OCI-LY3 (cell line): Measurements from ENCODE around the gene KCNG4.

Source experiments
- H2AFZ ChIP-seq: fragments of 200-600, 300-600 bp; shearing (Covaris generic); 2 replicates; pipeline ENCODE4 v1.6.0; 2014; ENCODE audit warnings: antibody characterized with exemption, low read depth, low read length
- H3K27ac ChIP-seq: fragments of 200-600, 300-600 bp; sonication (generic); 2 replicates; pipeline ENCODE4 v1.5.1; 2014; ENCODE audit warnings: mild to moderate bottlenecking, low read length, moderate library complexity, mixed read lengths
- H3K27me3 ChIP-seq: fragments of 200-600, 300-600 bp; sonication (generic); 2 replicates; pipeline ENCODE4 v1.6.1; 2014; ENCODE audit warnings: low read depth, low read length, mixed read lengths
- H3K36me3 ChIP-seq: fragments of 200-600, 300-600 bp; sonication (generic); replicated peaks from 2 replicates; pipeline ENCODE3; 2014; ENCODE audit warnings: low read depth, low read length, mixed read lengths
- H3K4me1 ChIP-seq: fragments of 300-600, 200-600 bp; sonication (generic); 2 replicates; pipeline ENCODE4 v1.6.1; 2014; ENCODE audit warnings: low read length, mixed read lengths
- H3K4me2 ChIP-seq: fragments of 200-600, 300-600 bp; sonication (generic); 2 replicates; pipeline ENCODE4 v1.6.1; 2014; ENCODE audit warnings: low read length, mixed read lengths
- H3K4me3 ChIP-seq: fragments of 300-600, 200-600 bp; sonication (generic); 2 replicates; pipeline ENCODE4 v1.5.1; 2014; ENCODE audit warnings: antibody characterized with exemption, mild to moderate bottlenecking, low read length, moderate library complexity
- H3K79me2 ChIP-seq: fragments of 300-600, 200-600 bp; shearing (Covaris generic); 2 replicates; pipeline ENCODE4 v1.6.1; 2014; ENCODE audit warnings: mild to moderate bottlenecking, low read length, mixed read lengths
- H3K9ac ChIP-seq: fragments of 300-600, 200-600 bp; shearing (Covaris generic); 2 replicates; pipeline ENCODE4 v1.6.0; 2014; ENCODE audit warnings: mild to moderate bottlenecking, low read length, moderate library complexity
- H3K9me3 ChIP-seq: fragments of 200-600, 300-600 bp; shearing (Covaris generic); 2 replicates; pipeline ENCODE4 v1.6.1; 2014; ENCODE audit warnings: low read length, mixed read lengths; ENCODE audit not compliant: insufficient read depth
- H4K20me1 ChIP-seq: fragments of 200-600, 300-600 bp; sonication (generic); 2 replicates; pipeline ENCODE4 v1.6.1; 2016; ENCODE audit warnings: low read length, mixed read lengths; ENCODE audit not compliant: insufficient read depth
- EZH2phosphoT487 ChIP-seq: fragments of 200-600 bp; shearing (Covaris generic); IDR thresholded peaks from 2 replicates; pipeline ENCODE4 v1.6.1; 2018; ENCODE audit warnings: antibody characterized with exemption, mixed run types, low read depth
- TF ChIP-seq, protein P1 (sequence below): fragments of 200-600, 300-600 bp; sonication (generic); IDR thresholded peaks from 2 replicates; pipeline ENCODE4 v1.5.1; 2014; ENCODE audit warnings: antibody characterized with exemption, low read length, low read depth

The KCNG4 gene

DNA sequence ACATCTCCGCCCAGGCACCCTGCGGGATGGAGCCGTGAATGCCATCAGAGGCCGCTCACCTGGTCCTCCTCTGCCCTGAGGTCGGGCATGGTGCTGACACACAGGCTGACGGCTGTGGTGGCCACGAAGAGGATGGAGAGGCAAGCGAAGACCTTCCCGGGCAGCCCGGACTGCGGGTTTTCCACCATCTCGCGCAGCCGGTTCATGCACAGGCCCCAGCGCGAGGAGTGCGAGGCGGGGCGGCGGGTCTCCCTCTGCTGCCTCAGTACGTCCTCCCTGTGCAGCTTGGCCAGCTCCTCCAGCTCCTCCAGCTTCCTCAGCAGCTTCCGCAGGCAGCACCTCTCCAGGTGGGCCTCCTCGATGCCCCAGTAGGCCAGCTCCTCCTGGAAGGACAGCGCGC is 3.1 kb downstream of the KCNG4 start:
- Histone ChIP-seq H3K4me2 (no peak overlapping the region), H3K4me3 (no peak overlapping the region), H3K27me3 (peaks cover 29% of the 10 kb centered on the region), H3K79me2 (no peaks in the 10 kb centered on the region), H2AFZ (no peak overlapping the region), H3K4me1 (no peaks in the 10 kb centered on the region), H4K20me1 (no peaks in the 10 kb centered on the region), H3K36me3 (no peaks in the 10 kb centered on the region), H3K9ac (no peak overlapping the region), H3K9me3 (no peaks in the 10 kb centered on the region), H3K27ac (no peak overlapping the region)
- TF ChIP-seq, protein P1, sequence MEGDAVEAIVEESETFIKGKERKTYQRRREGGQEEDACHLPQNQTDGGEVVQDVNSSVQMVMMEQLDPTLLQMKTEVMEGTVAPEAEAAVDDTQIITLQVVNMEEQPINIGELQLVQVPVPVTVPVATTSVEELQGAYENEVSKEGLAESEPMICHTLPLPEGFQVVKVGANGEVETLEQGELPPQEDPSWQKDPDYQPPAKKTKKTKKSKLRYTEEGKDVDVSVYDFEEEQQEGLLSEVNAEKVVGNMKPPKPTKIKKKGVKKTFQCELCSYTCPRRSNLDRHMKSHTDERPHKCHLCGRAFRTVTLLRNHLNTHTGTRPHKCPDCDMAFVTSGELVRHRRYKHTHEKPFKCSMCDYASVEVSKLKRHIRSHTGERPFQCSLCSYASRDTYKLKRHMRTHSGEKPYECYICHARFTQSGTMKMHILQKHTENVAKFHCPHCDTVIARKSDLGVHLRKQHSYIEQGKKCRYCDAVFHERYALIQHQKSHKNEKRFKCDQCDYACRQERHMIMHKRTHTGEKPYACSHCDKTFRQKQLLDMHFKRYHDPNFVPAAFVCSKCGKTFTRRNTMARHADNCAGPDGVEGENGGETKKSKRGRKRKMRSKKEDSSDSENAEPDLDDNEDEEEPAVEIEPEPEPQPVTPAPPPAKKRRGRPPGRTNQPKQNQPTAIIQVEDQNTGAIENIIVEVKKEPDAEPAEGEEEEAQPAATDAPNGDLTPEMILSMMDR, result no peak
- TF ChIP-seq EZH2phosphoT487, result no peak

DNA sequence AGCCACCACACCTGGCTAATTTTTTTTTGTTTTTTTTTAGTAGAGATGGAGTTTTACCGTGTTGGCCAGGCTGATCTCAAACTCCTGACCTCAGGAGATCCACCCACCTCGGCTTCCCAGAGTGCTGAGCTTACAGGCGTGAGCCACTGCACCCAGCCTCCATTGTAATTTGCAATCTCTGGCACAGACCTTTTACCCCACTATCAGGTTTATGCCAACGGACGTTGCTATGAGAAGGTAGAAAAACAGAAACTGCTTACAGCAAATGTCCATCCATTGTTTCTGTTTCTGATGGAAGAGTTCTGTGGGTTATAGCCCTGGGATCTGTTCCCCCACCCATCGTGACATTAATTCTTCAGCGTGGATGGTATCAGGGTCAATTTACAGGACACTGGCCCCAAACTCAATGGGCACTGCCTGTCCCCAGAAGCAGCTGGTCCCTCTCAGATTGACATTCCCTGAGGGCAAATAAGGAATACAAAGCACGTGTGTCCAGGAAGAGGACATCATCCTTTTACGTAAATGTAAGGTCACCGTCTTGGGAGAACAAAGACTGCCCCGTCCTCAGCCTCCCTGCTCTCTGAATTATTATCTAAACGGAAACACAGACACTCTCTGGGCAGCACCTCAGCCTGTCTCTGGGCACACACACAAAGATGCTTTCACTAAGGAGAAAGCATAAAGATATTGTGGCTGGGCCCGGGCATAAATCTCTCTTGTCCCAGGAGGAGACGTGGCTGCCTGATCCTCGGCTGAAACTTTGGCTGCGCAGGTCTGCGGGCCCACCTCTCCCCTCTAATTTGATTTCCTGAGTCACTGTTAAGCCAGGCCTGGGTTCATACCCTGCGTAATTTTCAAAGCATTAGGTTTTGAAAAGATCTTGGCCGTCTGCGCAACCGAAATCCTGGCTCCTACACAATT is 5.2 kb downstream of the KCNG4 start:
- Histone ChIP-seq H3K27ac (no peak overlapping the region), H3K9ac (no peak overlapping the region), H3K4me3 (no peak overlapping the region), H3K79me2 (no peaks in the 10 kb centered on the region), H2AFZ (no peak overlapping the region), H3K36me3 (no peaks in the 10 kb centered on the region), H4K20me1 (no peaks in the 10 kb centered on the region), H3K4me1 (no peaks in the 10 kb centered on the region), H3K27me3 (peaks cover 16% of the 10 kb centered on the region), H3K9me3 (no peaks in the 10 kb centered on the region), H3K4me2 (no peak overlapping the region)
- TF ChIP-seq, protein P1, result no peak
- no peak for TF ChIP-seq EZH2phosphoT487

DNA sequence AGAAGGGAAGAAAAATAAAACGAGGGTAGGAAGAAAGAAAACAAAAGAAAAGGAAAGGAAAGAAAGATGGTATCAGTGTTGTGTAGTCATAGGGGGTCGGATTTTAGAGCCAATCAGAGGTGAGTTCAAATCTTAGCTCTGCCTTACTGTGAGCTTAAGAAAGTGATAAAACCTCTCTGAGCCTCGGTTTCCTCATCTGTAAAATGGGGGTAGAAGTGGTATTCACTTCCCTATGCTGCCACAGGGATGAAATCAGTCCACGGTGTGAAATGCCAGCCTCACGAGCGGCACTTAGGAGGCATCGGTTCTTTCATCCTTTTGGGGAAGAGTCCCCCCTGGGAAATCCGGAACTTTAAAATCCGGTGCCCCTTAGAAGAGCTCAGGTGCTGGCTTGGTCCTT is 6.1 kb downstream of the KCNG4 start:
- H3K4me3 ChIP-seq, result no peak overlapping the region
- H2AFZ ChIP-seq, result no peak overlapping the region
- no peak for TF ChIP-seq EZH2phosphoT487
- TF ChIP-seq, protein P1, result no peak
- no peak overlapping the region for H3K4me2 ChIP-seq
- no peaks in the 10 kb centered on the region for H3K79me2 ChIP-seq
- H4K20me1 ChIP-seq, result no peaks in the 10 kb centered on the region
- no peaks in the 10 kb centered on the region for H3K36me3 ChIP-seq
- peaks cover 10% of the 10 kb centered on the region for H3K27me3 ChIP-seq
- H3K9me3 ChIP-seq, result no peaks in the 10 kb centered on the region
- H3K9ac ChIP-seq, result no peak overlapping the region
- no peaks in the 10 kb centered on the region for H3K4me1 ChIP-seq
- H3K27ac ChIP-seq, result no peak overlapping the region

DNA sequence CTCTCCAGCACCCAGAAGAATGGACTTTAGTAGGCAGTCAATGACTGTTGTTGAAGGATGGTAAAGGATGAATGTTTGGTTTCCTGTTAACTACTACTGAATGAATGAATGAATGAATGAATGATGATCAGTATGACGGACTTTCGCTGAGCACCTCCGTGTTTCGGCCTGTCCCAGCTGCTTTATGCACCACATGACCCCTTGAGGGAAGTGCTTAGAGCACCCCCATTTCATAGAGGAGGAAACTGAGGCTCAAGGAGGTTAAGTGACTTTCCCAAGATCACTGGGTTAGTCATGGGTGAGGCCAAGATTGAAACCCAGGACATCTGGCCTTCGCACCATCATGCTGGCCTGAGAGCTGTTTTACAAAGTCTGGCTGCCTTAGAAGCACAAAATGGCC is 6.8 kb downstream of the KCNG4 start:
- Histone ChIP-seq H3K36me3 (no peaks in the 10 kb centered on the region), H3K4me3 (no peak overlapping the region), H3K27ac (no peak overlapping the region), H2AFZ (no peak overlapping the region), H3K79me2 (no peaks in the 10 kb centered on the region), H3K27me3 (peaks cover 10% of the 10 kb centered on the region), H3K4me2 (no peak overlapping the region), H3K9ac (no peak overlapping the region), H3K9me3 (no peaks in the 10 kb centered on the region), H4K20me1 (no peaks in the 10 kb centered on the region), H3K4me1 (no peaks in the 10 kb centered on the region)
- TF ChIP-seq, protein P1, result no peak
- no peak for TF ChIP-seq EZH2phosphoT487
